Amygdala (tissue), 56 donors: Measurements from ENCODE around the gene DPYD.

Source experiments
- DNase-seq, 56 donors: peaks; one replicate each; lab custom pipeline; 2025; lab: John Stamatoyannopoulos, UW

Gene DPYD

DNA sequence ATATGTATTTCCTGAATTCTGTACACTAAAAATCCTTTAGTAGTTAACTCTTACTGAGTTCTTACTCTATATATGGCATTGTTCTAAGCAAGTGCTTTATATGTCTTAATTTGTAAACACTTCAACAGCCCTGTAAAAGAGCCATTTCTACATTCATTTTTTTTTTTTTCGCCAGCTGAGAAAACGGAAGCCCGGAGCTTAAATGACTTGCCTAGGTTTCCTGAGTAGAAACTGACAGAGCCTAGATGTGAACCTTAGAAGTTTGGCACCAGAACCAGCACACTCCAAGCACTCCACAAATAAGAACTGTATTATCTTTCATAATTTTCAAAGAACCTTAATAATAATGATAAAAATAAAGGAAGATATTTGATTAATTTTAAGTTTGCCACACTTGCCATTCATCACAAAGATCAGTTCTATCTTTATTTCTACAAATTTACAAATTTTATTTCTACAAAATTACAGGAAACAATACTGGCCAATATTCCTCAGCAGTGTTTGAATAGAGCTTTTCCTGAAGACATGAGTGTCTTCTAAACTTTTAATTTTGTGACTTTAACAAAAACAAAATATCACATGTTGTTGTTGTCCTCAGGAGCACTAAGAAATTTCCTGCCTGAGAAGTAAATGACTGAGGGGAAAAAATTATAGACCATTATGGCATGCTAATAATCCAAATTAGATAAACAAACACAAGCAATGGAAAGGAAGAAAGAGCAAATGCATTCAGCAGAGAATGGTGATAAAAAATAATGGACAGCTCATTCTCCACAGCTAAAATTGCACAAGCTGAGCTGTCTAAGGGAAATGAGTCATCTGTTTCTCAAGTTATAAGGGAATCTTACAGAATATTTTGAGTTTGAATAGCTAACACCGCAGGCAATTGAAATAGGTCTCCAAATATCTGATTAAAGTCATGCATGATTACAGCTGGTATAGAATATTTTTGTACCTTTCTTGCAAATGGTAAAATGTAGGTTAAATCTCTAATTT, 71.2 kb downstream of the DPYD start:
- DNase-seq = no peak

DNA sequence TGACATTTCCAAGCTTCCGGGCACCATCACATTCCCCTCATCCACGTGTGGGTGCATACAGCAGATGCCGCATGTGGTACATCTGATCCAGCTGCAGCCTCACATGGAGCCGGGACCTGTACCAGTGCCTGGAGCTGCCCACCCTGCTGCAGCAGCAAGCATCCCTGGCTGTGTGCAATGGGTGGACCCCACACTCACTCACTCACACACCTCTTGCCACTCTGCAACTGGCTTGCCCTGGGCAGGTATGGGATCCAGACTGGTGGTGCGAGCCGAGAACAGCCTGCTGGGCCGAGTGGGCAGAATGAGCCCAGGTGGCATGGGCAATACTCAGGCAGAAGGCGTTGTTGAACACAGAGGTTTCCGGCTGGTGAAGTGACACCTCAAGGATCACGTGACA, 75.0 kb downstream of the DPYD start:
- no peak for DNase-seq

DNA sequence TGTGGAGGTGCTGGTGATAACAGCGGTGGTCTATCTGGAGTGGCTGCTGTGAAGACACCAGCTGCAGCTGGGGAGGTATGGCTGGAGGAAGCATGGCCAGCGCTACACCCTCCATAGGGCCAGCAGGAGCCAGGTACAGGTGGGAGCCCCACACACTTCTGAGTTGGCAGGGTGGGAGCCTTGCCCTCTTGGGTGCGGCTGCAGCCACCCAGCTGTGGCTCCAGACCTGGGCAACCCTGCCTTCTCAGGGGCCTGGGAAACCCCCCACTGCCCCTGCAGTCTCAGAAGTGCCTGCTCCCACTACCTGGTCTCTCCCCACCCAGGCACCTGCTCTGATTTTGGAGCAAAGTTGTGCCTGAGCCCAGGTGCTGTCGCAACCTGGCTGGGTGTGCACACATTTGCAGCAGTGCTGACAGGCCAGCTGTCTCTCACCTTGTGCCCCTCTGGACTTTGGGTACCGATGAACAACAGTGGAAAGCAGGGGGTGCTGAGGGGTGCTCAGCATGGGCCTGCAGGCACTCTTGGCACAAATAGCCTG, 76.2 kb downstream of the DPYD start:
- DNase-seq = no peak

DNA sequence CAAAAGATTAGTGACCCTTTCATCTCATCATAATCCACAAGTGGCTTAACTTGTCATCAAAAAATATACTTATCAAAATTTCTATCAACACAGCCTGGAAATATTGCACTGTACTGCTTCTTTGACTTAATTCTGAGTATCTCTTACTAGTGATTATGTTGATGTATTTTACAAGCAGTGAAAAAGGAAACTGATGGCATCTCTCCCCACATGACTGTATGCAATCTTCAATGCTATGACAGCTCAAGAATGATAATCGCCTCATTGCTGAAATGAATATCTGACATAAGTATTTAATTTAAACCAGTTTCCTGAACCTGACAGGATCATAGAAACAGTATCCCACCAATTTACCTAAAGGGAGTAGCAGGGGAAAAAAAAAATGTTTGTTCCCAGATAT, 79.5 kb downstream of the DPYD start:
- no peak for DNase-seq

- DNase-seq = no peak
These were observed 83.7 kb downstream of the DPYD start for GRCh38 chr1:97837161-97837560.

DNA sequence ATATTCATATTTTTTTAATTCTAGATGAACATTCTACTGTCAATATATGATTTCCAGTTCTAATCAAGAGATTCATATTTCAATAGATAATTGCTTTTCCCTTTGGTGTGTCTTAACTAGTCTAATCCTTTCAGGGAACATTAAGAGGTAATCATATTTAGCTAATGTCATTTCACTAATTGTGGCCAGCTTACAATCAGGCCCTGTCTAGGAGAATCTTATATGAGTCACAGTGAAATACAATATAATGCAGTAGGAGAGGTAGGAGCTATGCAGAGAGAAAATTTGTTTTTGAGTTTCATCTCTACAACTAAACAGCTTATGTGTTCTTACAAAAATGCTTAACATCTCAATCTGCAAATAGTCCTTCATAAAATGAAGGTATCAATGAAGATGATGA, 85.9 kb downstream of the DPYD start:
- DNase-seq = no peak

GRCh38 chr1:97833881-97834280, 87.0 kb downstream of the DPYD start:
- no peak for DNase-seq

- DNase-seq = no peak
These were observed 88.4 kb downstream of the DPYD start for GRCh38 chr1:97832481-97832880.

DNA sequence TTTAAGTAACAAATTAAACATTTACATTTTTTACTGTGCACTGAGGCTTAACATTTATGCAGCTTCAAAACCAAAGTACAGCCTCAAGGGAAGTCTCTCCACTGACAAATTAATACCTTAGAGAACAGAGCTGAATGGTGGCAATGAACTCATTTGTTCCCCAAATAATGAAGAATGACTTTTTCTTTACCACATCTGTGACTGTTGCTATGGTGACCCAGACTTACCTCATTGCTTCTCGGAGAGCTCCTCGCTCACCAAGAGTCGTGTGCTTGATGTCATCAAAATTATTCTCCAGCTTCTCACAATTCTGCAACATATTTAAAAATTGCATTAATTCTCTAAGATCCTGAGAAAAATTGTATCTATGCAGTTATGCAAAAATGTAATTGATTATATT, 92.9 kb downstream of the DPYD start:
- DNase-seq = no peak

DNA sequence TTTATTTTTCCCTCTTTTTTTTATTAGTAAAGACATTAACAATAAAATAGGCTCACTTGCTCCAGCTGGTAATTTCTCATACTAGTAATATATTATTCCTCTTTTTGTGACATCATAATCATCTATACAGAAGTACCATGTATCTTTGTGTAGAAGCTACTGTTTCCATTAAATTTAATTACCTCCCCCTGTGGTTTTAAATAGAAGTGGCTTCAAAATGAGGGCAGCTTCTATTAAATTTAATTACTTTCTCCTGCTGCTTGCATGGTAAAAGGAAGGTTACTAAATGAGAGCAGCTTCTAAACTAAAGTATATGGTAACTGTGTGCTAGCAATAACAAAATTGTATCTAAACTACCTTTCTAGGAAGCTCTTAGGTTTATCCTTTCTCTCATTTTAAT, 94.0 kb downstream of the DPYD start:
- DNase-seq = no peak

DNA sequence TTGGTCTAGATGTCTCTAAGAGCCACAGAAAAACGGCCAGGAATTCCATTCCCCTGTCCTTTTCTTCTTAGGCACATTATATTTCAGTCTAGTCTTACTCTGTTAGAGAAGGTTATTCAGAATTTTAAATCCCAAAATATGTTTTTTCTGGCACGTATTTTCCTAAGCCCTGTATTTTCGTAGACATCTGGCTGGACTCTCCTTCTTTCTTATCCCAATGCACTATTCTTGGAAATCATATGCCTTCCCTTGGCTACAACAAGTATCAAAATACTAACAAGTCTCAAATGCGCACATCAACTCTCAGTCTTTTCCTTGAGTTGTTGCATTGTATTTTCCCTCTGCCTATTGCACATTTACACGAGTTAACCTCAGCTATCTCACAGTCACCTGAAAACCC, 96.2 kb downstream of the DPYD start:
- DNase-seq = no peak

- DNase-seq = no peak
These were observed 96.6 kb downstream of the DPYD start for GRCh38 chr1:97824200-97824599.

DNA sequence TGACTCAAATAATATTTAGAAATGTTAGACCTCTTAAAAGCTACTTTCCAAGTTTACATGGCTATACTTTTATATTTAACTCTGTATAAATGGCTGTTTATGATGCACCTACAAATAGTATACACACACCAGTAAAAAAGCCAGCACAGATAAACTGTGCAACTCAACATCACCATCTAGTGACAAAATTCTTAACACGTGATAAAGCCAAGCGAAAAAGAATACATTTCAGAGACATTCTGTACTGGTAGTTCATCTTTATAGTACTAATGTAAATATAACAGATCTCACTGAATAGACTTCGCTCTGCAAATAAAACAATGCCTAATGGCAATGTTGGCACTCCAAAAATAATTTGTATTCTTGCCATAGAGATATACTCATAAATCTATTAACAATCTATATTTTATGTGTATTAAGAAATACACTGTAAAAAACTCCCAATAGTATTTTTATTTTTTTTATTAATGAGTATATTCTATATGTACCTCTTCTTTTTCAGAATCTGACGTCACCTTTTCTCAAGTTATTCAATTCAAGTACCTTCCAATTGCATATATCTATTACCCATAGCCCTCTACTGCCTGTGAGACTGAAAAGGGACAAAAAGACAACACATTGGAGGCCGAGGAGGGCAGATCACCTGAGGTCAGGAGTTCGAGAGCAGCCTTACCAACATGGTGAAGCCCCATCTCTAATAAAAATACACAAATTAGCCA, 100.2 kb downstream of the DPYD start:
- DNase-seq = no peak

- DNase-seq = no peak
These were observed 103.9 kb downstream of the DPYD start for GRCh38 chr1:97816927-97817326.

GRCh38 chr1:97814804-97815203, 106.0 kb downstream of the DPYD start:
- DNase-seq = no peak

DNA sequence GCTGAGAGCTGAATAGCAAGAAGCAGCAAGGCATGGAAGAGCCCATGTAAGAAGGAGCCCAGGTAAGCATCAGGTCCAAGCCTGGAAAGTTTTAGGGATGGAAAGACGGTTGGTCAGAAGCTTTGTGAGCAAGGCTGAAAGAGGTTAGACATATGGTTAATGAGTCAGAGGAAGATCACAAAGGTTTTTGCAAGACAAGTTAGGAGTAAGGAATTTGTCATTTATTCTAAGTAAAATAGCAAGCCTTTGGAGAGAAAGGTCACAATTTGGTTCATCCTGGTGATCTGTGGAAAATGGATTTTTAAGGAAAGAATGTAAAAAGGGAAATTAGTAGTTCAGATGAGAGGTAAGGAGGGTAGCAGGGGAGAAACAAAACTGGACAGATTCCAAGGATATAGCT, 106.7 kb downstream of the DPYD start:
- no peak for DNase-seq

- DNase-seq = no peak
These were observed 108.8 kb downstream of the DPYD start for GRCh38 chr1:97812076-97812475.

DNA sequence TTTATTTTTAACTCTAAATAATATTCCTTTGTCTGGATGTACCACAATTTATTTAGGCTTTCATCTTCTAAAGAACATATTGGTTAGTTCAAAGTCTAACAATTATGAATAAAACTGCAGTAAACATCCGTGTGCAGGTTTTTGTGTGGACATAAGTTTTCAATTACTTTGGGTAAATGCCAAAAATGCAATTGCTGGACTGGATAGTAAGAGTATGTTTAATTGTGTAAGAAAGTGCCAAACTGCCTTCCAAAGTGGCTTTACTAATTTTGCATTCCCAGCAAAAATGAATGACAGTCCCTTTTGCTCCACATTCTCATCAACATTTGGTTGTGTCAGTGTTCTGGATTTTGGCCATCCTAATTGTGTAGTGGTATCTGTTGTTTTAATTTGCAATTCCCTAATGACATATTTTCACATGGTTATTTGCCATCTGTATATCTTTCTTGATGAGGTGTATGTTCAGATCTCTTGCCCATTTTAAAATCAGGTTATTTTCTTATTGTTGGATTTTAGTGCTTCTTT, 113.8 kb downstream of the DPYD start:
- no peak for DNase-seq

DNA sequence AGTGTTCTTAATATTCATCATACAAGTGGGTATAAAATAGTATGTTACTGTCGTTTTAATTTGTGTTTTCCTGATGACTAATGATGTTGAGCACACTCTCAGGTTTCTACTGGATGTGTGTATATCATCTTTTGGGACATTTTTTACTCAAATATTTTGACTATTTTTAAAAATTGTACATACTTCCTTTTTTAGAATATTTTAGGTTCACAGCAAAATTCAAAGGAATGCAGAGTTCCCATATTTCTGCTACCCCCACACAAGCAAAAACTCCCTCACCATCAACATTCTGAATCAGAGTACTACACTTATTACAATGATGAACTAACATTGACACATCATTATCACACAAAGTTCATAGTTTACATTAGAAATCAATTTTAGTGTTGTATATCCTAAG, 114.5 kb downstream of the DPYD start:
- no peak for DNase-seq

- DNase-seq = no peak
These were observed 115.7 kb downstream of the DPYD start for GRCh38 chr1:97805093-97805492.

DNA sequence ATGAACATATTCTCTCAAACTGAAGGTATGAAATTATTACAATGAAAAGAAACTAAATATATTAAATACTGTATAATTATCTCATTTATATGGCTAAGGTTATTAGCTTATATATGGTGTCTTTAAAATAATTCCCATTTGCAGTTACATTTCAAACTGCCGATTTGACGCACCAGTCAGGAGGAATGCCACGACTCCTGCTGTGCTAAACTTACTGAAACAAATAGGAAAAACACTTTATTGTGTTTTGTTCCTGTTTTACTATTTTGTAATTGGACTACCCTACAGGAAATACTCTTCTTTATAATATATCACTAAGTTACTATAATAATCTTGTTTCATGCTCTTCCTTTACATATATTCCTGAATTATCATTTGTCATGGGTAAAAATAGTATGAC, 117.8 kb downstream of the DPYD start:
- no peak for DNase-seq
